Muscle layer of duodenum (tissue), 2 donors: ENCODE measurements around the gene UBA7.
"Not testable (repeated sequence)": the region's sequence is repeated elsewhere in the genome, so short reads cannot be mapped to it uniquely, and the experiment has no call there.

ENCODE experiments used
- H3K27ac ChIP-seq: one replicate; pipeline ENCODE4 v1.7.0; 2013; ENCODE audit warnings: mild to moderate bottlenecking, low read length
- H3K27me3 ChIP-seq: one replicate; pipeline ENCODE4 v1.7.0; 2013; ENCODE audit warnings: low read depth, mild to moderate bottlenecking, control low read depth, low read length
- H3K36me3 ChIP-seq, 2 donors: one replicate each; pipeline ENCODE4 v1.7.0; 2013; ENCODE audit warnings: low read length in 2 of 2, control low read depth in 1 of 2, mild to moderate bottlenecking in 1 of 2; ENCODE audit not compliant: insufficient read depth in 2 of 2, control insufficient read depth in 1 of 2
- H3K4me1 ChIP-seq, 2 donors: one replicate each; pipeline ENCODE4 v1.7.0; 2013; ENCODE audit warnings: low read length in 2 of 2, mild to moderate bottlenecking in 2 of 2, control low read depth in 1 of 2, moderate library complexity in 1 of 2; ENCODE audit not compliant: insufficient read depth in 2 of 2, control insufficient read depth in 1 of 2
- H3K4me3 ChIP-seq, 2 donors: one replicate each; pipeline ENCODE4 v1.7.0; 2013; ENCODE audit warnings: low read length in 2 of 2, low read depth in 1 of 2, mild to moderate bottlenecking in 1 of 2
- H3K9me3 ChIP-seq, 2 donors: one replicate each; pipeline ENCODE4 v1.7.0; 2013; ENCODE audit warnings: low read length in 2 of 2, control low read depth in 1 of 2, mild to moderate bottlenecking in 1 of 2; ENCODE audit not compliant: control insufficient read depth in 1 of 2
- donor health status: healthy.

Gene UBA7

GRCh38 chr3:49840388-49840787, 26.6 kb upstream of the UBA7 start:
- Histone ChIP-seq H3K36me3 (no peaks in the 10 kb centered on the region), H3K27ac (no peak overlapping the region)

GRCh38 chr3:49839193-49839809, 25.5 kb upstream of the UBA7 start:
- Histone ChIP-seq H3K27ac (no peak overlapping the region), H3K36me3 (no peaks in the 10 kb centered on the region), H3K4me3 (no peak overlapping the region), H3K9me3 (no peaks in the 10 kb centered on the region), H3K4me1 (peaks cover 4 to 25% of the 10 kb centered on the region in 2 donors), H3K27me3 (no peaks in the 10 kb centered on the region)

More at GRCh38 chr3:49840388-49840787, 26.6 kb upstream of the UBA7 start:
- Histone ChIP-seq H3K27me3 (no peaks in the 10 kb centered on the region), H3K4me3 (no peak overlapping the region), H3K4me1 (peaks cover 4 to 25% of the 10 kb centered on the region in 2 donors), H3K9me3 (no peaks in the 10 kb centered on the region)

- no peak overlapping the region for H3K4me3 ChIP-seq
- H3K27me3 ChIP-seq: no peaks in the 10 kb centered on the region
- no peaks in the 10 kb centered on the region for H3K4me1 ChIP-seq
- H3K27ac ChIP-seq: no peak overlapping the region
- no peaks in the 10 kb centered on the region for H3K9me3 ChIP-seq
- H3K36me3 ChIP-seq: no peaks in the 10 kb centered on the region
Observed at GRCh38 chr3:49831341-49831740, 17.6 kb upstream of the UBA7 start.

- H3K36me3 ChIP-seq: no peaks in the 10 kb centered on the region
- H3K9me3 ChIP-seq: no peaks in the 10 kb centered on the region
- H3K4me3 ChIP-seq: no peak overlapping the region
- no peaks in the 10 kb centered on the region for H3K4me1 ChIP-seq
- H3K27ac ChIP-seq: no peak overlapping the region
- H3K27me3 ChIP-seq: no peaks in the 10 kb centered on the region
Observed at GRCh38 chr3:49826016-49826415, 12.3 kb upstream of the UBA7 start.

- H3K4me1 ChIP-seq, H3K27me3 ChIP-seq, H3K9me3 ChIP-seq: not testable (repeated sequence)
Observed at GRCh38 chr3:49823131-49823530, 9.4 kb upstream of the UBA7 start.

GRCh38 chr3:49812916-49813496, 747 bp downstream of the UBA7 start:
- Histone ChIP-seq H3K27ac (peak overlapping the region; percentile 87), H3K36me3 (peaks cover 28 to 35% of the 10 kb centered on the region in 2 donors)

More at GRCh38 chr3:49823131-49823530, 9.4 kb upstream of the UBA7 start:
- H3K4me3 ChIP-seq, H3K36me3 ChIP-seq, H3K27ac ChIP-seq: not testable (repeated sequence)

GRCh38 chr3:49807431-49808114, 6.2 kb downstream of the UBA7 start:
- H3K9me3 ChIP-seq: no peaks in the 10 kb centered on the region
- peaks cover 28 to 35% of the 10 kb centered on the region in 2 donors for H3K36me3 ChIP-seq
- no peaks in the 10 kb centered on the region for H3K27me3 ChIP-seq
- H3K4me1 ChIP-seq: peaks cover 10 to 61% of the 10 kb centered on the region in 2 donors
- no peak overlapping the region for H3K4me3 ChIP-seq
- no peak overlapping the region for H3K27ac ChIP-seq

More at GRCh38 chr3:49812916-49813496, 747 bp downstream of the UBA7 start:
- Histone ChIP-seq H3K4me3 (peak overlapping the region; percentile 79 to 89), H3K4me1 (peaks cover 7 to 30% of the 10 kb centered on the region in 2 donors), H3K9me3 (no peaks in the 10 kb centered on the region), H3K27me3 (no peaks in the 10 kb centered on the region)

GRCh38 chr3:49806850-49807249, 6.9 kb downstream of the UBA7 start:
- no peaks in the 10 kb centered on the region for H3K27me3 ChIP-seq
- H3K27ac ChIP-seq: no peak overlapping the region
- H3K4me3 ChIP-seq: no peak overlapping the region
- no peaks in the 10 kb centered on the region for H3K9me3 ChIP-seq
- H3K4me1 ChIP-seq: peaks cover 10 to 57% of the 10 kb centered on the region in 2 donors
- H3K36me3 ChIP-seq: peaks cover 28 to 35% of the 10 kb centered on the region in 2 donors

GRCh38 chr3:49805897-49806701, 7.7 kb downstream of the UBA7 start:
- peak overlapping the region; percentile 45 for H3K27ac ChIP-seq
- H3K9me3 ChIP-seq: no peaks in the 10 kb centered on the region
- H3K4me1 ChIP-seq: peaks cover 10 to 57% of the 10 kb centered on the region in 2 donors
- H3K4me3 ChIP-seq: peak overlapping the region in 1 of 2 donors; percentile 87
- peaks cover 22 to 28% of the 10 kb centered on the region in 2 donors for H3K36me3 ChIP-seq
- H3K27me3 ChIP-seq: no peaks in the 10 kb centered on the region

GRCh38 chr3:49805367-49805782, 8.4 kb downstream of the UBA7 start:
- H3K9me3 ChIP-seq: no peaks in the 10 kb centered on the region
- H3K4me1 ChIP-seq: peaks cover 10 to 57% of the 10 kb centered on the region in 2 donors
- H3K36me3 ChIP-seq: peaks cover 15 to 21% of the 10 kb centered on the region in 2 donors
- peak overlapping the region in 1 of 2 donors; percentile 87 for H3K4me3 ChIP-seq
- peak overlapping the region; percentile 45 for H3K27ac ChIP-seq
- no peaks in the 10 kb centered on the region for H3K27me3 ChIP-seq
